OCI-LY1 (cell line): Measurements from ENCODE around the gene SIK1.

ENCODE experiments used
- EZH2 ChIP-seq: fragments of 200-600 bp; sonication (generic), shearing (Covaris generic); IDR thresholded peaks from 2 replicates; pipeline ENCODE4 v1.8.0; 2017; ENCODE audit warnings: borderline replicate concordance, mixed run types, mild to moderate bottlenecking, antibody characterized with exemption, low read length, moderate library complexity, mixed read lengths
- TF ChIP-seq, protein P1 (sequence below): fragments of 200-600 bp; sonication (generic), shearing (Covaris generic); IDR thresholded peaks from 2 replicates; pipeline ENCODE4 v1.5.1; 2017; ENCODE audit warnings: mild to moderate bottlenecking, antibody characterized with exemption, low read length, moderate library complexity, mixed read lengths

DNA sequence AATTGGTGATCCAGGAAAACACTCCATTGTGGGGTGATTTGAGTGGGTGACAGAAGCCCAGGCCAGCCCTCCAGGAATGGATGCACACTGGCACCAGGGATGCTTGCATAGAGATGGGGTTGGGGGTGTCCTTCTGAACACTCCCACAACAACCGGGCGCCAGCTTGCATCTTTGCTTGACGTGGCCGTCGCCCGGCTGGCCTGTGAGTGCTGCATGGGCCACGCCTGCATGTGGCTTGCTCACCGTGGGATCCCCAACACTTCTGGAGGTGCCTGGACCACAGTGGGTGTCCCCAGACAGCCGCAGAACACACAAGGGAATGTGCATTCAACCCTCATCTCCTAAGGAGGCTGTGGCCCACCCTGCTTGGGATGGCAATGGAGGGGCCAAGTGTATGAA, 55.1 kb downstream of the SIK1 start:
- TF ChIP-seq, protein P1, sequence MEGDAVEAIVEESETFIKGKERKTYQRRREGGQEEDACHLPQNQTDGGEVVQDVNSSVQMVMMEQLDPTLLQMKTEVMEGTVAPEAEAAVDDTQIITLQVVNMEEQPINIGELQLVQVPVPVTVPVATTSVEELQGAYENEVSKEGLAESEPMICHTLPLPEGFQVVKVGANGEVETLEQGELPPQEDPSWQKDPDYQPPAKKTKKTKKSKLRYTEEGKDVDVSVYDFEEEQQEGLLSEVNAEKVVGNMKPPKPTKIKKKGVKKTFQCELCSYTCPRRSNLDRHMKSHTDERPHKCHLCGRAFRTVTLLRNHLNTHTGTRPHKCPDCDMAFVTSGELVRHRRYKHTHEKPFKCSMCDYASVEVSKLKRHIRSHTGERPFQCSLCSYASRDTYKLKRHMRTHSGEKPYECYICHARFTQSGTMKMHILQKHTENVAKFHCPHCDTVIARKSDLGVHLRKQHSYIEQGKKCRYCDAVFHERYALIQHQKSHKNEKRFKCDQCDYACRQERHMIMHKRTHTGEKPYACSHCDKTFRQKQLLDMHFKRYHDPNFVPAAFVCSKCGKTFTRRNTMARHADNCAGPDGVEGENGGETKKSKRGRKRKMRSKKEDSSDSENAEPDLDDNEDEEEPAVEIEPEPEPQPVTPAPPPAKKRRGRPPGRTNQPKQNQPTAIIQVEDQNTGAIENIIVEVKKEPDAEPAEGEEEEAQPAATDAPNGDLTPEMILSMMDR, result no peak
- no peak for TF ChIP-seq EZH2
